Panc1 (cell line): Measurements from ENCODE around the gene ROGDI. TPM values are rescaled to one million over a fixed set of nuclear protein-coding genes. Genes with fewer than 3 reads are reported as not detected.

Experiments
- ATAC-seq: fragments of 200-7000 bp; cut with Tn5 transposase; 2 replicates; pipeline ENCODE4 v1.9.1; 2020; ENCODE audit warnings: mild to moderate bottlenecking, moderate library complexity
- BruUV-seq: library from RNA; stranded (reverse); fragments of 400-500 nt; replicated peaks from 2 replicates; lab custom pipeline; 2021; lab: Mats Ljungman, UMichigan
- CTCF ChIA-PET: fragments of 300-600 bp; sonication (Branson Sonifier 250); formaldehyde crosslinking; loops from one replicate; lab custom pipeline; 2022; ENCODE audit warnings: antibody characterized with exemption; lab: Charles Lee
- POLR2A ChIA-PET: fragments of 300-600 bp; sonication (Branson Sonifier 250); formaldehyde crosslinking; loops from one replicate; lab custom pipeline; 2022; ENCODE audit warnings: antibody characterized with exemption; lab: Charles Lee
- DNase-seq: peaks from one replicate; pipeline ENCODE4 v3.0.0-alpha.2; 2010; ENCODE audit warnings: low read depth, low spot score
- H3K27ac ChIP-seq: 2 replicates; pipeline ENCODE4 v1.5.1; 2011; ENCODE audit warnings: mild to moderate bottlenecking, low read length, inconsistent platforms
- H3K27me3 ChIP-seq: fragments of 200-500 bp; sonication (Bioruptor generic); 2 replicates; pipeline ENCODE4 v1.6.0; 2014; ENCODE audit warnings: low read length, inconsistent platforms; ENCODE audit not compliant: control insufficient read depth, insufficient read depth
- H3K36me3 ChIP-seq: fragments of 200-500 bp; sonication (Bioruptor generic); 2 replicates; pipeline ENCODE4 v1.5.1; 2014; ENCODE audit warnings: inconsistent platforms, mild to moderate bottlenecking, low read length, moderate library complexity; ENCODE audit not compliant: control insufficient read depth, insufficient read depth
- H3K4me1 ChIP-seq: 2 replicates; pipeline ENCODE4 v1.5.1; 2011; ENCODE audit warnings: inconsistent platforms, mild to moderate bottlenecking, low read length, moderate library complexity; ENCODE audit not compliant: control insufficient read depth, insufficient read depth
- H3K4me3 ChIP-seq, 2 experiments: 2 replicates each; pipeline ENCODE4 v1.5.1; 2011 to 2012; ENCODE audit warnings: low read depth in 2 of 2, low read length in 2 of 2, mild to moderate bottlenecking in 2 of 2, inconsistent platforms in 1 of 2, moderate library complexity in 1 of 2
- H3K9me3 ChIP-seq: fragments of 200-500 bp; sonication (Bioruptor generic); 2 replicates; pipeline ENCODE4 v1.5.1; 2014; ENCODE audit warnings: low read depth, mild to moderate bottlenecking, inconsistent platforms, low read length, moderate library complexity; ENCODE audit not compliant: control insufficient read depth, insufficient read depth
- CTCF ChIP-seq: fragments of 450-650 bp; IDR thresholded peaks from 2 replicates; pipeline ENCODE4 v1.5.1; 2017; ENCODE audit warnings: mild to moderate bottlenecking
- POLR2AphosphoS5 ChIP-seq: IDR thresholded peaks from 2 replicates; pipeline ENCODE4 v1.6.1; 2012; ENCODE audit warnings: mild to moderate bottlenecking, low read depth, low read length, moderate library complexity
- REST ChIP-seq, 2 experiments: IDR thresholded peaks; 2 replicates each; pipeline ENCODE4 v1.6.1; 2011 to 2012; ENCODE audit warnings: low read depth in 2 of 2, control low read depth in 1 of 2, low read length in 1 of 2, mild to moderate bottlenecking in 1 of 2, moderate library complexity in 1 of 2; ENCODE audit not compliant: insufficient read depth in 1 of 2
- SIN3A ChIP-seq: IDR thresholded peaks from 2 replicates; pipeline ENCODE4 v1.6.1; 2012; ENCODE audit warnings: low read depth, mild to moderate bottlenecking, low read length, moderate library complexity, borderline replicate concordance; ENCODE audit not compliant: insufficient read depth
- TCF7L2 ChIP-seq: IDR thresholded peaks from 2 replicates; pipeline ENCODE4 v1.6.1; 2011; ENCODE audit warnings: mild to moderate bottlenecking, low read depth, low read length, inconsistent platforms
- in situ Hi-C: cut with HindIII; loops from 2 replicates; pipeline ENCODE4 v1.10.0; 2016; ENCODE audit warnings: low sequenced_read_pairs, low pct_unique_long_range_greater_than_20kb
- intact Hi-C: fragments of 100-400 bp; cut with micrococcal nuclease; formaldehyde crosslinking; loops from one replicate; pipeline ENCODE4 v1.10.0; 2022; ENCODE audit not compliant: unreplicated experiment
- total RNA-seq: library from RNA; stranded (reverse); gene quantifications from one replicate; pipeline ENCODE4 v1.2.1, GENCODE V29; 2021; ENCODE audit not compliant: unreplicated experiment

The ROGDI gene
- total RNA-seq, 1 experiment from 2014 or later: 31.9 TPM

GRCh38 chr16:4783251-4783950, 19.0 kb downstream of the ROGDI start:
- CTCF ChIA-PET: no interaction called here

GRCh38 chr16:4780235-4780634, 22.2 kb downstream of the ROGDI start:
- DNase-seq (no peak), ATAC-seq (no peak)
- in situ Hi-C loops (no loop called here), intact Hi-C loops (no loop called here)
- no peaks in the 10 kb centered on the region for H3K9me3 ChIP-seq
- CTCF ChIA-PET: no interaction called here
- BruUV-seq: no TSS peak
- no peak overlapping the region for H3K4me3 ChIP-seq
- POLR2A ChIA-PET: no interaction called here
- TF ChIP-seq REST (IDR thresholded peaks at IDR 0.05; ENCODE audit: insufficient read depth in 1 of 2, low read depth in 2 of 2, low read length in 1 of 2) (no peak), TCF7L2 (no peak), POLR2AphosphoS5 (no peak), CTCF (no peak)
- no peaks in the 10 kb centered on the region for H3K36me3 ChIP-seq
- H3K27ac ChIP-seq: no peak overlapping the region
- 0 out of 2 replicates have a peak, but pooled peaks cover 3% of the 10 kb centered on the region for H3K4me1 ChIP-seq
- H3K27me3 ChIP-seq: no peaks in the 10 kb centered on the region

More at GRCh38 chr16:4783251-4783950, 19.0 kb downstream of the ROGDI start:
- Histone ChIP-seq H3K36me3 (no peaks in the 10 kb centered on the region), H3K27me3 (no peaks in the 10 kb centered on the region), H3K4me1 (peaks cover 7% of the 10 kb centered on the region; the same call in 1 of the 2 replicates), H3K4me3 (no peak overlapping the region), H3K27ac (no peak overlapping the region), H3K9me3 (no peaks in the 10 kb centered on the region)
- no TSS peak for BruUV-seq
- no peak for ATAC-seq
- POLR2A ChIA-PET: interaction anchor here (0.7 kb wide), 1 partner anchor 14 kb away, joined by 3 read pairs; no protein-coding TSS in a partner anchor
- DNase-seq: no peak
- TF ChIP-seq SIN3A: no peak
- TF ChIP-seq REST (IDR thresholded peaks at IDR 0.05; ENCODE audit: insufficient read depth in 1 of 2, low read depth in 2 of 2, low read length in 1 of 2): no peak
- no peak for TF ChIP-seq TCF7L2
- no peak for TF ChIP-seq CTCF
- TF ChIP-seq POLR2AphosphoS5: no peak
- in situ Hi-C loops: no loop called here
- intact Hi-C loops: no loop called here
